HG03521 (cell line): Measurements from ENCODE around the gene CDK5R1.
"Not testable (repeated sequence)": the region's sequence is repeated elsewhere in the genome, so short reads cannot be mapped to it uniquely, and the experiment has no call there.

Experiments used
- ATAC-seq: cut with Tn5 transposase; IDR thresholded peaks from one replicate; pipeline ENCODE4 v1.9.1; 2021; ENCODE audit warnings: mild to moderate bottlenecking, moderate library complexity; ENCODE audit not compliant: unreplicated experiment

Gene CDK5R1

GRCh38 chr17:32486701-32487472 is at the start of gene CDK5R1:
Gene CDK5R1 (plus strand): TSS chr17:32486993. CDS start chr17:32487621, 628 bp downstream.
- ATAC-seq: peak; percentile 53

- no peak for ATAC-seq
These were observed 46.1 kb upstream of the CDK5R1 start for GRCh38 chr17:32440722-32441121.

GRCh38 chr17:32441886-32442285 is 44.9 kb upstream of the CDK5R1 start:
- no peak for ATAC-seq

DNA sequence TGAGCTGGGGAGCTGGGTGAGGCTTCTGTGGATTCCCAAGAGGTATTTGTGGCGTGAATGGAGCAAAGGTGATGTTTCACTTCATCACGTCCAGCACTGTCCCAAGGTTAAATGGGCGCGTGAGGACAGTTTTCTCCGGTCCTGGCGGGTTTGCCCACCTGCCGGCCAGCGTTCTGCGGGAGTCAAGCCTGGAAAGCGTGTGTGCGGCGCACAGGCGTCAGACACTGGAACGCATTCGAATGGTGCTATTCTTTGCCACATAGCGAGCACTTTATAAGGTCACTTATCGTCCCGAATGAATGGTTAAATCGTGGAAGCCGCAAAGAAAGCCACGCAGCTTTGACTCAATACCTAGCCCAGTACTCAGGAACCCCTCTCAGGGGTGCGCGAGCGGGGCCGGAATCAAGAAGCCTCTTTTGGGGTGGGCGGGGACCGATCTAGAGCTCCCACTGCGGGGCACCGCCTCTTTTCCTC is 42.9 kb upstream of the CDK5R1 start:
- no peak for ATAC-seq

DNA sequence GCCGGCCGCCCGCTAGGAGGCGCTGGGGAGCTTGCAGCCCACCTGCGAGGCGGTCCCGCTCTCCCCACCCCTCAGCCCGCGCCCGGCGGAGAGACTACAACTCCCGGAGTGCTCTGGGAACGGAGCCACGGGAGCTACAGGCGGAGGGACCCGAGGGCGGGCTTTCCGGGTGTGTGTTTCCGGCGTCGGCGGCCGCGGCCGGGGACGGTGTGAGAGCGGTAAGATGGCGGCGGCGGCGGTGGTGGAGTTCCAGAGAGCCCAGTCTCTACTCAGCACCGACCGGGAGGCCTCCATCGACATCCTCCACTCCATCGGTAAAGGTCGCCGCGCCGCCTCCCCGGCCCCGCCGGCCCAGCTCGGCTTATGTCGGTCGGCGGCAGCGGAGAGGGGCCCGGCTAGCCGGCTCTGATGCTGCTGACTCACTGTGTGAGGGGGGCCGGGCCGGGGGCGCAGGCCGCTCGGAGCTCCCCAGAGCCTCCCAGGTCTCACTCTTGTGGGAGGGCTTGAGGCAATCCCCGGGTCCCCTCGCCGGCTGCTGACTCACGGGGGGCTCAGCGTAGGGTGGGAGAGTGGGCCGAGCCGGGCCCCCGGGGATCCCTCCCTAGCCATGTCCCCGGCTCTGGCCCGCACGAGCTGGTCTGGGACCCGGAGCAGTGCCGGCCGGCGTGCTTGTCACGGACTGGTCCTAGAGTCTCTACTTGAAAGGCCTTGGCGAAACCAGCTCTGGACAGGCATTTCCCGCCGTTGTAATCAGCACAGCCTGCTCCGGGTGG is 42.3 kb upstream of the CDK5R1 start, which contains the start of gene PSMD11:
PSMD11 (plus strand) TSS at position 210 of the 773 bp plus-strand sequence; CDS start at position 224, 14 bp downstream.
- ATAC-seq: peak; percentile 93

DNA sequence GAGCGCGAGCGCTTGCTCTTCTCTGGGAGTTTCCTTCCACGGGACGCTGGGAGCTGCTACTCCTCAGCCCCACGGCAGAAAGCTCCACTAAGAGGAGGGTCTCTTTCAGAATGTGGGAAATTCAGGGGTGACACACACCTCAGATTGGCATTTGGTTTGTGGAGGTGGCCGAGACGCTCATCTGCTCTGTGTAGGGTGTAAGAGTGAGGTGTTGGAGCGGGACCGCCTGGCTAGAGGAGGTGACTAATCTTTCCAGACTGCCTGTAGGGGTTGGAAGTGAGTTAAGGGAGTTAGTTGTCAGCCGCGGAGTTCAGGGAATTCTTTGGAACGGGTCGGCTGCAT is 41.7 kb upstream of the CDK5R1 start:
- no peak for ATAC-seq

DNA sequence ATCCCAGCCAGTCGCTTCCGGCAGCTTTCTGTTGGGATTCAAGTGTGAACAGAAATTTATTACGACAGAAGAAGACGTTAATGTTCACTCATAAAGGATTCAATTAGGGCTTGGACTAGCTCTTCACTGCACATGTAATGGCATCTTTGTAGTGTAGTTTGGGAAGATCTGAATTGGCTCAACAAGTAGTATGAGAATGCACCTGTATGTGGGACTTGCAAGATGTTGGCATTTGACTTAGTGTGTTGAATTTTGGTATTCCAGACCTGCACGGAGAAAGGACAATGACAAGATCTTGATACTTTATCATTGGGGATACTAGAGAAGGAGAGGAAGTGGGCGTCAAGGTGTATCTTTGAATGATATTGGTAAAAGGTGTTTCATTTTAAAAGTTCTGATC is 41.3 kb upstream of the CDK5R1 start:
- no peak for ATAC-seq

GRCh38 chr17:32445971-32446370 is 40.8 kb upstream of the CDK5R1 start:
- no peak for ATAC-seq

GRCh38 chr17:32446949-32447348 is 39.8 kb upstream of the CDK5R1 start:
- no peak for ATAC-seq

DNA sequence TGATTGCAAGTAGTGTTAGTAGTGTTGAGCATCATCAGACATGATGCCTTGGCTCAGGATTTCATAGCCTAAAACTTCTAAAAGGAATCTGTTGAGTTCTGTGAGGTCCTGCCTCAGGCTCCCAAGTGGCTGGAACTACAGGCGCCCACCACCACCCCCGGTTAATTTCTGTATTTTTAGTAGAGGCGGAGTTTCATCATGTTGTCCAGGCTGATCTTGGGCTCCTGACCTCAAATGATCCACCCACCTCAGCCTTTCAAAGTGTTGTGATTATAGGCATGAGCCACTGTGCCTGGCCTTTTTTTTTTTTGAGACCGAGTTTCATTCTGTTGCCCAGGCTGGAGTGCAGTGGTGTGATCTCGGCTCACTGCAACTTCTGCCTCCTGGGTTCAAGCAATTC is 36.8 kb upstream of the CDK5R1 start:
- no peak for ATAC-seq

GRCh38 chr17:32450379-32450778 is 36.4 kb upstream of the CDK5R1 start:
- not testable (repeated sequence) for ATAC-seq

DNA sequence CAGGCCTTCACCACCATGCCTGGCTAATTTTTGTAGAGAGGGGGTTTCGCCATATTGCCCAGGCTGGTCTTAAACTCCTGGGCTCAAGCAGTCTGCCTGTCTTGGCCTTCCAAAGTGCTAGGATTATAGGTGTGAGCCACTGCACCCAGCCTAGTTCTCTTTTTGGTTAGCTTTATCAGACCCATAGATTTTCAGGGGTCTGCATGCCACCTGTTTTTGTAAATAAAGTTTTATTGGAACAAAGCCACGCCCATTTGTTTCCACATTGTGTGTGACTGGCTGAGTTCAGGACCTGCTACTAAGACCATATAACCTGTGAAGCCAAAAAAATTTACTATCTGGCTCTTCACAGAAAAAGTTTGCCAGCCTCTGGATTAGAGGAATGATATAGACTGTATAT is 34.9 kb upstream of the CDK5R1 start:
- no peak for ATAC-seq

- ATAC-seq: no peak
These were observed 34.5 kb upstream of the CDK5R1 start for GRCh38 chr17:32452281-32452680.

DNA sequence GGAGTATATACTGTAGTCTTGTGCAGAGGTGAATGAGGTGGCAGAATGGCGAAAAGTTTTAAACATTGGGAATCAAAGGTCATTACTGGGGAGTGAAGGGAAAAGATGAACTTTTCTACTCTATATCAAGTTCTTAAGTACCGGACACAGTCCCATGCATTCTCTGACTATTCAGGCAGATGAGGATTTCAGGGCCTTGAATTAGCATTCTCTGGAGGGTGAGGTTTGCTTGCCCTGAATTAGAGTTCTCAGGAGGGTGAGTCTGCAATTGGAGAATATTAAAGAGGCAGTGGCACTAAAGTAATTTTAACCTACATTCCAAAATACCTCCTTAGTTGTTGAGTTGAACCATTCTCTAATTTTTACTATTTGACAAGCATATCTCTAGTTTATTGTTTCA is 33.4 kb upstream of the CDK5R1 start:
- no peak for ATAC-seq

GRCh38 chr17:32458371-32458770 is 28.4 kb upstream of the CDK5R1 start:
- no peak for ATAC-seq

- no peak for ATAC-seq
These were observed 26.7 kb upstream of the CDK5R1 start for GRCh38 chr17:32460054-32460453.

DNA sequence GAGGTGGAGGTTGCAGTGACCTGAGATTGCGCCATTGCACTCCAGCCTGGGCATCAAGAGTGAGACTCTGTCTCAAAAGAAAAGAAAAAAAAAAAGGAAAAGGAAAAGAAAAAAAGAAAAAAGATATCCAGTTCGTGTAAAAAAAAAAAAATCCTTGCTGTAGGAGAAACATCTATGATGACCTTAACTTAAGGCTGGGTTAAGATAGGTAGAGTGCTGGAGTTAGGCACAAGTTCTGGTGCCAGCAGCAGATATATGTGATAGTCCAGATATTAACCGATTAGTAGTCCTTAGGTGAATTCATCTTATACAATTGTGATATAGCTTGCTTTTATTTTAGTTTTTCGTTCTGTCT is 25.3 kb upstream of the CDK5R1 start:
- no peak for ATAC-seq

DNA sequence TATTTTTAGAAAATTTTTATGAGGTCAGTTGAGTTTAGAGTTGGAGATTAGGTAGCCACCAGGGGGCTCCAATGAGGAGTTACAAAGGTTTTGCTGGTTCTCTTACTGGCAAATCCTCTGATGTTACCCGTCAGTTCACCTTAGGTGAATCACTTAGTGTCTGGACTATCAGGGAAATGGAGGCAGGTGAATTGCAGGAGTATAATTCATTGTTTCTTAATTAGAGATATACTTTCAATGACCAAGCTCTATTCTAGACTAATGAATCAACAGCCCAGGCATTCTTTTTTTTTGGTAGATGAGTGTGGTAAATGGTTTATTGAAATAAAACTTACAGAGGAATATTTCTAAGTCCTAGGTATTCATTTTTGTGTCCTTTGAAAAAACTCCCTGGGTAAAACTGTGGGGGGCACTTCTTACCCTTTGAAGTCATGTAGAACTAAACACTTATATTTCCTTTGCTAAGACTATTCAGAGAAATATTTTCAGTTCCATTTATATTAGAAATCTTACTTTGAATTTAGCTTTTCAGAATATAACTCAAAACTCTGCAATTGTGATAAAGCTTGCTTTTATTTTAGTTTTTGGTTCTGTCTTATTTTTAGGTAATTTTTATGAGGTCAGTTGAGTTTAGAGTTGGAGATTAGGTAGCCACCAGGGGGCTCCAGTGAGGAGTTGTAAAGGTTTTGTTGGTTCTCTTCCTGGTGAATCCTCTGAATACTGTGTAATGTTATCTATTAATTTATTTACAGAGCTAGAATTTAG is 24.8 kb upstream of the CDK5R1 start:
- no peak for ATAC-seq

DNA sequence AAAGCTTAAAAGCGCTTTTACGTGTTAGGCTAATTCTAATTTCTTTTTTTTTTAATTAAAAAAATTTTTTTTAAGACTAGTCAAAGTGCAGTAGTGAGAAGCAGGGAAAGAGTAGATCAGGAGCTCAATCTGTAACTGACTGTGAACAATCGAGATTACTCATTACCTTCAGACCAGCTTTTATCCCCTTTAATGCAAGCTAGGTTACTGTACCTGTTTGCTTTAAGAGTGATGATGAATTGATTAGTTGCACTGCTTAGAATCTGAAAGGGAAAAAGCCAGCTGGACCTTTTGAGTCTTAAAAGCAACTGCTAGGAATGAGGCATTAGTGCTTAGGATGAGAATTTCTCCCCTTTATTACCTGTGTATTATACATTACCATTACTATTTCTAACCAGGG is 23.5 kb upstream of the CDK5R1 start:
- no peak for ATAC-seq

DNA sequence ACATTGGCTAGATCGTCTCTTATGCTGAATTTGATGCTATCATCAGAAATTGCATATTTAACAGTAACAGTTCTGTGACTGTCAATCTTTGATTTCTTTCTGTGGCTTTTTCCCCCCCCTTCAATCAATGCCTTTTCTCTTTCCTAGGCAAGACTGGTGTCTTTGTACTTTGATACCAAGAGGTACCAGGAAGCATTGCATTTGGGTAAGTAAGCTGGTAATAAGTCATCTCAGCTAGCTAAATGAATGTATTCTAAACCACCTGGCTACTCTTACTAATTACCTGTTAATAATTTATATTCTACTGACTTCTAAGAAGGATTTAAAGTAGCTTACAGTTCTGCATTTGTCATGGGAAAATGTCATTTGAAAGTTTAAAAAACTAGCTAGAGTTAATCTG is 22.4 kb upstream of the CDK5R1 start:
- no peak for ATAC-seq

- no peak for ATAC-seq
These were observed 18.8 kb upstream of the CDK5R1 start for GRCh38 chr17:32467949-32468348.
